Hepatocyte (in vitro differentiated cells): ENCODE results near the gene GALNT1. TPM values are rescaled to one million over a fixed set of nuclear protein-coding genes. Genes with fewer than 3 reads are reported as not detected.

ENCODE experiments used
- DNase-seq: peaks from one replicate; pipeline ENCODE4 v3.0.0-alpha.2; 2016; ENCODE audit warnings: low spot score
- H2AFZ ChIP-seq: fragments of 200-600 bp; sonication (generic); 2 replicates; pipeline ENCODE4 v1.6.0; 2016; ENCODE audit warnings: antibody characterized with exemption, mild to moderate bottlenecking
- H3K27ac ChIP-seq: fragments of 200-600 bp; sonication (generic); 2 replicates; pipeline ENCODE4 v1.5.1; 2016; ENCODE audit warnings: mild to moderate bottlenecking
- H3K27me3 ChIP-seq: fragments of 200-600 bp; sonication (generic); 2 replicates; pipeline ENCODE4 v1.6.1; 2016
- H3K36me3 ChIP-seq: fragments of 200-600 bp; sonication (generic); replicated peaks from 2 replicates; pipeline ENCODE4 v1.5.1; 2016; ENCODE audit warnings: low read depth; ENCODE audit not compliant: insufficient read depth
- H3K4me1 ChIP-seq: fragments of 200-600 bp; sonication (generic); 2 replicates; pipeline ENCODE4 v1.5.1; 2016; ENCODE audit warnings: mild to moderate bottlenecking, moderate library complexity; ENCODE audit not compliant: insufficient read depth
- H3K4me2 ChIP-seq: fragments of 200-600 bp; sonication (generic); 2 replicates; pipeline ENCODE4 v1.6.0; 2016
- H3K4me3 ChIP-seq: fragments of 200-600 bp; sonication (generic); 2 replicates; pipeline ENCODE4 v1.5.1; 2016; ENCODE audit warnings: mild to moderate bottlenecking
- H3K79me2 ChIP-seq: fragments of 200-600 bp; sonication (generic); 2 replicates; pipeline ENCODE4 v1.6.0; 2017; ENCODE audit warnings: mild to moderate bottlenecking
- H3K9me2 ChIP-seq: fragments of 200-600 bp; sonication (generic); replicated peaks from 2 replicates; pipeline ENCODE4 v1.6.0; 2017; ENCODE audit warnings: mild to moderate bottlenecking; ENCODE audit not compliant: insufficient read depth
- H3K9me3 ChIP-seq: fragments of 200-600 bp; sonication (generic); 2 replicates; pipeline ENCODE4 v1.5.1; 2016; ENCODE audit warnings: low read depth, mild to moderate bottlenecking
- H4K20me1 ChIP-seq: fragments of 200-600 bp; sonication (generic); 2 replicates; pipeline ENCODE4 v1.6.0; 2016; ENCODE audit warnings: mild to moderate bottlenecking; ENCODE audit not compliant: insufficient read depth, poor library complexity, severe bottlenecking
- EZH2 ChIP-seq: fragments of 200-600 bp; sonication (generic); IDR thresholded peaks from 2 replicates; pipeline ENCODE4 v1.6.1; 2016; ENCODE audit warnings: antibody characterized with exemption, mild to moderate bottlenecking, borderline replicate concordance
- WGBS: methylation state at CpG from one replicate; pipeline ENCODE4 v1.1.6; 2016; ENCODE audit warnings: low lambda C conversion rate; ENCODE audit errors: missing lambda C conversion rate; 5-methylcytosine and 5-hydroxymethylcytosine counted together
- microRNA-seq: library from miRNA; unstranded; fragments of <30 nt; microRNA quantifications from one replicate; pipeline ENCODE4, GENCODE V29; 2017
- polyA plus RNA-seq: library from polyadenylated mRNA; unstranded; fragments of >200 nt; fragmentation: Nextera tagmentation; extraction: Ambion mirVana; gene quantifications from 2 replicates; pipeline ENCODE4 v1.2.1, GENCODE V29; 2016
- total RNA-seq: library from RNA; depleted of rRNA; stranded (reverse); fragments of >200 nt; gene quantifications from 2 replicates; pipeline ENCODE4 v1.2.3, GENCODE V29; 2014
- TF ChIP-seq, protein P1 (sequence below): fragments of 200-600 bp; sonication (generic); IDR thresholded peaks from 2 replicates; pipeline ENCODE4 v1.5.1; 2016; ENCODE audit warnings: antibody characterized with exemption, mild to moderate bottlenecking; ENCODE audit not compliant: poor library complexity

Gene GALNT1
- total and polyA plus RNA-seq, 2 experiments from 2014 or later = 231 to 271 TPM

DNA sequence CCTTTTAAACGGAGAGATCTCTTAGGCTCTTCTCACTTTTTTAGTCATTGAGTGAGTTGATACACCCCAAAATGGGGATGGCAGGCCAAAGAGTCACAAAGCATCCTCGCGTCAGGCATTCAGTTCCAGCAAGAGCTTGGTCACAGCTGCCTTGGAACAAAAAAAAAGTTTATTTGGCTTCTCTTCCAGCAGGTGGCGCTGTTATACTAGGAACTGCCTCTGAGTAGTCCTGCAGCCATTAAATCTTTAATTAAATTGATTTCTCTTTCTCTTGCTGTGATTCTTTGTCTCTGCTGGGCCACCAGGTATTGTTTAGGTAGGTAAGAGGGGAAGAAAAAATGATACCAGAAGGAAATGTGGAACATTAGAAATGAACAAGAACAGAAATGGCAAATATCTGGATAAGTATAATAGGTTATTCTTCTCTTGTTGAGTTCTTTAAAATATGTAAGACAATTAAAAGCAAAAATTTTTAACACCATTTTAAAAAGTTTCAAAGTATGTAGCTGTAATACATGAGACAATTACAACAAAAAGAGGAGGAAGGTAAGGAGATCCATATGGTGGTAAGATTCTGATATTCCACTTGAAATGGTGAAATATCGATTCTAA, 175.1 kb downstream of the GALNT1 start:
- Histone ChIP-seq H3K27ac (no peak overlapping the region), H4K20me1 (no peaks in the 10 kb centered on the region), H3K4me1 (no peaks in the 10 kb centered on the region), H3K27me3 (no peaks in the 10 kb centered on the region), H3K9me2 (no peaks in the 10 kb centered on the region), H3K4me2 (no peak overlapping the region), H3K9me3 (no peaks in the 10 kb centered on the region), H3K4me3 (no peak overlapping the region), H3K36me3 (no peaks in the 10 kb centered on the region), H3K79me2 (no peaks in the 10 kb centered on the region), H2AFZ (no peak overlapping the region)
- peak; percentile 74 for DNase-seq
- no peak for TF ChIP-seq EZH2
- TF ChIP-seq, protein P1, sequence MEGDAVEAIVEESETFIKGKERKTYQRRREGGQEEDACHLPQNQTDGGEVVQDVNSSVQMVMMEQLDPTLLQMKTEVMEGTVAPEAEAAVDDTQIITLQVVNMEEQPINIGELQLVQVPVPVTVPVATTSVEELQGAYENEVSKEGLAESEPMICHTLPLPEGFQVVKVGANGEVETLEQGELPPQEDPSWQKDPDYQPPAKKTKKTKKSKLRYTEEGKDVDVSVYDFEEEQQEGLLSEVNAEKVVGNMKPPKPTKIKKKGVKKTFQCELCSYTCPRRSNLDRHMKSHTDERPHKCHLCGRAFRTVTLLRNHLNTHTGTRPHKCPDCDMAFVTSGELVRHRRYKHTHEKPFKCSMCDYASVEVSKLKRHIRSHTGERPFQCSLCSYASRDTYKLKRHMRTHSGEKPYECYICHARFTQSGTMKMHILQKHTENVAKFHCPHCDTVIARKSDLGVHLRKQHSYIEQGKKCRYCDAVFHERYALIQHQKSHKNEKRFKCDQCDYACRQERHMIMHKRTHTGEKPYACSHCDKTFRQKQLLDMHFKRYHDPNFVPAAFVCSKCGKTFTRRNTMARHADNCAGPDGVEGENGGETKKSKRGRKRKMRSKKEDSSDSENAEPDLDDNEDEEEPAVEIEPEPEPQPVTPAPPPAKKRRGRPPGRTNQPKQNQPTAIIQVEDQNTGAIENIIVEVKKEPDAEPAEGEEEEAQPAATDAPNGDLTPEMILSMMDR = peak; percentile 86
- WGBS = 25% methylated on average over 5 of the region's 5 CpGs

Small RNA genes within 50 kb of the gene (microRNA-seq; reads per million reads assigned to microRNA genes)
- not detected for gene MIR3975

Other genes with a start within 250 kb of the GALNT1 start
- gene ZNF24, start 237.3 kb upstream of the GALNT1 start, total RNA-seq = 44.3 and 44.9 TPM in 2 replicates
- 29.0 and 34.8 TPM in 2 replicates for gene ZNF24, start 237.3 kb upstream of the GALNT1 start, polyA plus RNA-seq
- 1.8 and 2.0 TPM in 2 replicates for gene ZNF396, start 204.4 kb upstream of the GALNT1 start, total RNA-seq
- 1.6 and 3.4 TPM in 2 replicates for gene ZNF396, start 204.4 kb upstream of the GALNT1 start, polyA plus RNA-seq
- 16.5 and 16.6 TPM in 2 replicates for gene INO80C, start 83.8 kb upstream of the GALNT1 start, total RNA-seq
- 25.1 and 42.2 TPM in 2 replicates for gene INO80C, start 83.8 kb upstream of the GALNT1 start, polyA plus RNA-seq